Neutrophil (primary cell): Measurements from ENCODE around the gene KIZ.

Experiments used
- H3K27ac ChIP-seq: fragments of 200-600 bp; sonication (generic); 2 replicates; pipeline ENCODE4 v1.5.1; 2016; ENCODE audit warnings: mild to moderate bottlenecking, moderate library complexity
- H3K27me3 ChIP-seq: fragments of 200-600 bp; sonication (generic); 2 replicates; pipeline ENCODE4 v1.6.0; 2016; ENCODE audit warnings: mild to moderate bottlenecking
- H3K36me3 ChIP-seq: fragments of 200-600 bp; sonication (generic); 2 replicates; pipeline ENCODE4 v1.5.1; 2017
- H3K4me1 ChIP-seq, 2 experiments: fragments of 200-600 bp in 1 of 2; sonication (generic) in 1 of 2; 1 replicate in 1 of 2; 2 replicates in 1 of 2; pipeline versions ENCODE4 v1.5.1 to v1.6.1; 2013 to 2016; ENCODE audit warnings: low read depth in 1 of 2, low read length in 1 of 2, mild to moderate bottlenecking in 1 of 2, moderate library complexity in 1 of 2; ENCODE audit not compliant: control insufficient read depth in 1 of 2, insufficient read depth in 1 of 2
- H3K4me3 ChIP-seq, 2 experiments: fragments of 200-600 bp in 1 of 2; sonication (generic) in 1 of 2; 1 replicate in 1 of 2; 2 replicates in 1 of 2; pipeline ENCODE4 v1.5.1; 2013 to 2016; ENCODE audit warnings: low read depth in 1 of 2, low read length in 1 of 2, mild to moderate bottlenecking in 1 of 2, moderate library complexity in 1 of 2
- H3K9me3 ChIP-seq: fragments of 200-600 bp; sonication (generic); 2 replicates; pipeline ENCODE4 v1.5.1; 2016
- CTCF ChIP-seq: fragments of 200-600 bp; sonication (generic); IDR thresholded peaks from 2 replicates; pipeline ENCODE4 v1.5.1; 2016; ENCODE audit warnings: antibody characterized with exemption

The KIZ gene

GRCh38 chr20:21089391-21089790 is 36.5 kb upstream of the KIZ start:
- H3K9me3 ChIP-seq: no peaks in the 10 kb centered on the region
- H3K27me3 ChIP-seq: peaks cover 97% of the 10 kb centered on the region
- TF ChIP-seq CTCF: no peak

GRCh38 chr20:21090111-21090618 is 35.7 kb upstream of the KIZ start:
- Histone ChIP-seq H3K27me3 (peaks cover 98% of the 10 kb centered on the region), H3K36me3 (no peaks in the 10 kb centered on the region), H3K4me3 (no peak overlapping the region), H3K4me1 (no peaks in the 10 kb centered on the region), H3K9me3 (no peaks in the 10 kb centered on the region), H3K27ac (no peak overlapping the region)
- no peak for TF ChIP-seq CTCF

More at GRCh38 chr20:21089391-21089790, 36.5 kb upstream of the KIZ start:
- H3K4me3 ChIP-seq: no peak overlapping the region
- H3K4me1 ChIP-seq: no peaks in the 10 kb centered on the region
- H3K36me3 ChIP-seq: no peaks in the 10 kb centered on the region
- H3K27ac ChIP-seq: no peak overlapping the region

GRCh38 chr20:21090721-21091120 is 35.2 kb upstream of the KIZ start:
- TF ChIP-seq CTCF: no peak
- Histone ChIP-seq H3K27me3 (peaks cover 98% of the 10 kb centered on the region), H3K4me3 (no peak overlapping the region), H3K27ac (no peak overlapping the region), H3K36me3 (no peaks in the 10 kb centered on the region), H3K4me1 (no peaks in the 10 kb centered on the region), H3K9me3 (no peaks in the 10 kb centered on the region)

GRCh38 chr20:21092806-21093205 is 33.1 kb upstream of the KIZ start:
- Histone ChIP-seq H3K36me3 (no peaks in the 10 kb centered on the region), H3K27ac (no peak overlapping the region), H3K27me3 (peaks cover 100% of the 10 kb centered on the region), H3K9me3 (no peaks in the 10 kb centered on the region), H3K4me1 (no peaks in the 10 kb centered on the region), H3K4me3 (no peak overlapping the region)
- no peak for TF ChIP-seq CTCF

- Histone ChIP-seq H3K27ac (no peak overlapping the region), H3K36me3 (no peaks in the 10 kb centered on the region), H3K9me3 (no peaks in the 10 kb centered on the region), H3K4me3 (no peak overlapping the region), H3K4me1 (peaks cover 17 to 18% of the 10 kb centered on the region in 2 experiments), H3K27me3 (peaks cover 100% of the 10 kb centered on the region)
- no peak for TF ChIP-seq CTCF
Observed at GRCh38 chr20:21096321-21097043, 29.4 kb upstream of the KIZ start.
